G401.6 (cell line): ENCODE results near the gene POU6F2.
"Not testable (repeated sequence)": the region's sequence is repeated elsewhere in the genome, so short reads cannot be mapped to it uniquely, and the experiment has no call there.

Source experiments
- FAIRE-seq: peaks from 2 replicates; lab custom pipeline; 2012; peaks lifted over from hg19 to GRCh38; lab: Jason Lieb, UNC

The POU6F2 gene

GRCh38 chr7:39306016-39306570, 328.4 kb downstream of the POU6F2 start:
- peak; percentile 99 for FAIRE-seq

GRCh38 chr7:39310699-39311098, 333.0 kb downstream of the POU6F2 start:
- FAIRE-seq = no peak

GRCh38 chr7:39312254-39312989, 334.7 kb downstream of the POU6F2 start:
- FAIRE-seq = no peak

- FAIRE-seq = peak; percentile 3
Observed at GRCh38 chr7:39313376-39313775, 335.7 kb downstream of the POU6F2 start.

GRCh38 chr7:39313974-39314373, 336.3 kb downstream of the POU6F2 start:
- no peak for FAIRE-seq

- FAIRE-seq = no peak
Observed at GRCh38 chr7:39317107-39317506, 339.4 kb downstream of the POU6F2 start.

- FAIRE-seq = no peak
Observed at GRCh38 chr7:39317896-39318295, 340.2 kb downstream of the POU6F2 start.

GRCh38 chr7:39321245-39321644, 343.5 kb downstream of the POU6F2 start:
- FAIRE-seq = no peak

- no peak for FAIRE-seq
Observed at GRCh38 chr7:39321909-39322498, 344.3 kb downstream of the POU6F2 start.

GRCh38 chr7:39324139-39324760, 346.5 kb downstream of the POU6F2 start:
- FAIRE-seq = no peak

- not testable (repeated sequence) for FAIRE-seq
Observed at GRCh38 chr7:39331607-39332006, 353.9 kb downstream of the POU6F2 start.

- FAIRE-seq = no peak
Observed at GRCh38 chr7:39332142-39332541, 354.4 kb downstream of the POU6F2 start.

GRCh38 chr7:39333701-39334100, 356.0 kb downstream of the POU6F2 start:
- FAIRE-seq = no peak

GRCh38 chr7:39336442-39336841, 358.7 kb downstream of the POU6F2 start:
- no peak for FAIRE-seq

- no peak for FAIRE-seq
Observed at GRCh38 chr7:39338716-39339115, 361.0 kb downstream of the POU6F2 start.

- FAIRE-seq = no peak
Observed at GRCh38 chr7:39339591-39339990, 361.9 kb downstream of the POU6F2 start.

- FAIRE-seq = no peak
Observed at GRCh38 chr7:39341083-39341482, 363.4 kb downstream of the POU6F2 start.

- FAIRE-seq = no peak
Observed at GRCh38 chr7:39342763-39343162, 365.1 kb downstream of the POU6F2 start.

- FAIRE-seq = no peak
Observed at GRCh38 chr7:39349452-39350123, 371.9 kb downstream of the POU6F2 start.

GRCh38 chr7:39353615-39354376, 376.1 kb downstream of the POU6F2 start:
- peak; percentile 98 for FAIRE-seq

- peak; percentile 54 for FAIRE-seq
Observed at GRCh38 chr7:39355664-39356063, 378.0 kb downstream of the POU6F2 start.
